ENCODE results near the gene CERT1.
"Not testable (repeated sequence)": the region's sequence is repeated elsewhere in the genome, so short reads cannot be mapped to it uniquely, and the experiment has no call there.

DNA sequence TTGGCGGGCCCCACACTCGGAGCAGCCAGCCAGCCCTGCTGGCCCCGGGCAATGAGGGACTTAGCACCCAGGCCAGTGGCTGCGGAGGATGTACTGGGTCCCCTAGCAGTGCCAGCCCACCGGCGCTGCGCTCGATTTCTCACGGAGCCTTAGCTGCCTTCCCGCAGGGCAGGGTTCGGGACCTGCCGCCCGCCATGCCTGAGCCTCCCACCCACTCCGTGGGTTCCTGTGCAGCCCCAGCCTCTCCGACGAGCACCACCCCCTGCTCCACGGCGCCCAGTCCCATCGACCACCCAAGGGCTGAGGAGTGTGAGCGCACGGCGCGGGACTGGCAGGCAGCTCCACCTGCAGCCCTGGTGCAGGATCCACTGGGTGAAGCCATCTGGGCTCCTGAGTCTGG, 177.7 kb downstream of the CERT1 start:
- not testable (repeated sequence) for TF ChIP-seq EZH2 (IDR thresholded peaks at IDR 0.05); POLR2AphosphoS5 (IDR thresholded peaks at IDR 0.05; ENCODE audit: borderline replicate concordance, low read depth, low read length); FOXP2 (optimal IDR thresholded peaks at IDR 0.05; ENCODE audit: control extremely low read depth, extremely low read length, insufficient read depth)
